Thyroid gland (tissue), 4 donors: ENCODE measurements around the gene SLC35D1. TPM values are rescaled to one million over a fixed set of nuclear protein-coding genes. Genes with fewer than 3 reads are reported as not detected.
"Not testable (repeated sequence)": the region's sequence is repeated elsewhere in the genome, so short reads cannot be mapped to it uniquely, and the experiment has no call there.

ENCODE experiments used
- DNase-seq, 2 donors: peaks; one replicate each; pipeline ENCODE4 v3.0.0-alpha.2; 2019
- H3K27ac ChIP-seq, 3 donors: fragments of 200-600 bp; sonication (generic); 1 replicate in 2 of 3; 2 replicates in 1 of 3; pipeline ENCODE4 v1.5.1; 2016 to 2019; ENCODE audit warnings: mild to moderate bottlenecking in 1 of 3, moderate library complexity in 1 of 3
- H3K27me3 ChIP-seq: fragments of 200-600 bp; sonication (generic); one replicate; pipeline ENCODE4 v1.5.1; 2019
- H3K36me3 ChIP-seq, 2 donors: fragments of 200-600 bp; sonication (generic); one replicate each; pipeline ENCODE4 v1.5.1; 2016 to 2019
- H3K4me1 ChIP-seq, 2 donors: fragments of 200-600 bp; sonication (generic); one replicate each; pipeline ENCODE4 v1.5.1; 2017 to 2019
- H3K4me3 ChIP-seq, 3 donors: fragments of 200-600 bp; sonication (generic); replicated peaks in 1 of 3; 1 replicate in 2 of 3; 2 replicates in 1 of 3; pipeline ENCODE4 v1.5.1; 2016; ENCODE audit warnings: mild to moderate bottlenecking in 1 of 3
- H3K9me3 ChIP-seq: fragments of 200-600 bp; sonication (generic); one replicate; pipeline ENCODE4 v1.5.1; 2017
- POLR2A ChIP-seq, 2 donors: fragments of 450-650 bp; IDR thresholded peaks; one replicate each; pipeline ENCODE4 v1.6.1; 2017; ENCODE audit warnings: antibody characterized with exemption in 2 of 2, mild to moderate bottlenecking in 2 of 2, moderate library complexity in 1 of 2
- WGBS, 2 donors: methylation state at CpG; one replicate each; pipeline ENCODE4 v1.1.5; 2017; 5-methylcytosine and 5-hydroxymethylcytosine counted together
- intact Hi-C: fragments of 100-400 bp; cut with DNase I; formaldehyde crosslinking; loops from one replicate; pipeline ENCODE4 v1.15.1; 2023
- small RNA-seq: library from RNA; depleted of rRNA; stranded (forward); fragments of <200 nt; gene quantifications from one replicate; pipeline ENCODE3, GENCODE V24; 2016
- total RNA-seq, 4 donors: library from RNA; depleted of rRNA; stranded (reverse); fragments of >200 nt; gene quantifications; one replicate each; pipeline ENCODE4 v1.2.3, GENCODE V29; 2016
- TF ChIP-seq, protein P1 (sequence below), 6 experiments: fragments of 200-600 bp in 3 of 6; fragments of 450-650 bp in 3 of 6; sonication (generic) in 3 of 6; IDR thresholded peaks; one replicate each; pipeline ENCODE4 v1.5.1; 2016 to 2019; ENCODE audit warnings: antibody characterized with exemption in 6 of 6, mild to moderate bottlenecking in 2 of 6, inconsistent platforms in 1 of 6, moderate library complexity in 1 of 6

Gene SLC35D1
- total RNA-seq, 4 donors from 2014 or later = 15.3 to 22.7 (median 17.0) TPM

DNA sequence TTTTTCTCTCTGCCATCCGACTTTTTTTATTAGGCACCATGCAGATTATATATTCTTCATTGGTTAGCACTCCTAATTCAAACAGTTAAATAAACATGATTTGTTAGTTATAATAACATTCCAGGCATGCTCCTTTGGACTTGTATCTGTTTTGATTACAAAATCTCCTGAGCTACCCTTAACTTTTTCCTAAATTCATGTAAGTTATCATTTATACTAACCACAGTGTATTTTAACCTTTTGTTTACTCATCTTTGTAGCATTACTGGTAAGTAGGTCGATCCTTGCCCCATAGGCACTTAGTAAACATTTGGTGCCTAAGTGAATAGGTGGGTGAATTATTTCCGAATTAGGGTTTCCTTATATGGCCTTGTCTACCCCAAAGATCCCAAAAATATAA lies 85.4 kb downstream of the SLC35D1 start:
- no peak for DNase-seq
- no peak overlapping the region for H3K4me3 ChIP-seq
- peaks cover 14 to 28% of the 10 kb centered on the region in 2 donors for H3K36me3 ChIP-seq
- H3K4me1 ChIP-seq = no peaks in the 10 kb centered on the region
- 80 to 94% methylated on average over 3 of the region's 3 CpGs for WGBS, 2 donors
- H3K27ac ChIP-seq = no peak overlapping the region
- no peak for TF ChIP-seq POLR2A (IDR thresholded peaks at IDR 0.05)
- no peaks in the 10 kb centered on the region for H3K9me3 ChIP-seq
- H3K27me3 ChIP-seq = no peaks in the 10 kb centered on the region
- intact Hi-C loops = no loop called here

DNA sequence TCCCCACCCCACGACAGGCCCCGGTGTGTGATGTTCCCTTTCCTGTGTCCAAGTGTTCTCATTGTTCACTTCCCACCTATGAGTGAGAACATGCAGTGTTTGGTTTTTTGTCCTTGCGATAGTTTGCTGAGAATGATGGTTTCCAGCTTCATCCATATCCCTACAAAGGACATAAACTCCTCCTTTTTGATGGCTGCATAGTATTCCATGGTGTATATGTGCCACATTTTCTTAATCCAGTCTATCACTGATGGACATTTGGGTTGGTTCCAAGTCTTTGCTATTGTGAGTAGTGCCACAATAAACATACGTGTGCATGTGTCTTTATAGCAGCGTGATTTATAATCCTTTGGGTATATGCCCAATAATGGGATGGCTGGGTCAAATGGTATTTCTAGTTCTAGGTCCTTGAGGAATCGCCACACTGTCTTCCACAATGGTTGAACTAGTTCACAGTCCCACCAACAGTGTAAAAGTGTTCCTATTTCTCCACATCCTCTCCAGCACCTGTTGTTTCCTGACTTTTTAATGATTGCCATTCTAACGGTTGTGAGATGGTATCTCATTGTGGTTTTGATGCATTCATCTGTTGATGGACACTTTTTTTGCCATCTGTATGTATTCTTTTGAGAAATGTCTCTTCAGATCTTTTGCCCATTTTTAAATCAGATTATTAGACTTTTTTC lies 87.6 kb downstream of the SLC35D1 start:
- H3K27me3 ChIP-seq, H3K4me3 ChIP-seq, H3K4me1 ChIP-seq, H3K9me3 ChIP-seq, DNase-seq, intact Hi-C loops, H3K27ac ChIP-seq: not testable (repeated sequence)
- WGBS, 2 donors = 97% methylated on average over 7 of the region's 7 CpGs
- peaks cover 14 to 26% of the 10 kb centered on the region in 2 donors for H3K36me3 ChIP-seq

DNA sequence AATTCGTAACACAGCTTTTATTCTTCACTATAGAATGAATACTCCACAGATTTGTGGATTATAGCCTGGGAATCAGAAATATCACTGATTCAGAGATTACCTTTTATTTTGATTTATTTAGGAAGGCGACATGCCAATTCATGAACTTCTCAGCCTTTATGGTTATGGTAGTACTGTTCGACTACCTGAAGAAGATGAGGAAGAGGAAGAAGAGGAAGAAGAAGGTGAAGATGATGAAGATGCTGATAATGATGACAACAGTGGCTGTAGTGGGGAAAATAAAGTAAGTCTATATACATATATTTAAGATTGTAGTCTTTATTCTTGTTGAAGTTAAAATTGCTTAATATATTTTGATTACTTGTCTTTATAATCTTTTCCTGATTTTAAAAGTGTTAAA lies 96.0 kb downstream of the SLC35D1 start:
- Histone ChIP-seq H3K4me3 (no peak overlapping the region), H3K9me3 (no peaks in the 10 kb centered on the region), H3K36me3 (peaks cover 10 to 13% of the 10 kb centered on the region in 2 donors), H3K4me1 (peaks cover 3 to 8% of the 10 kb centered on the region in 2 donors), H3K27ac (no peak overlapping the region), H3K27me3 (no peaks in the 10 kb centered on the region)
- TF ChIP-seq, protein P1, sequence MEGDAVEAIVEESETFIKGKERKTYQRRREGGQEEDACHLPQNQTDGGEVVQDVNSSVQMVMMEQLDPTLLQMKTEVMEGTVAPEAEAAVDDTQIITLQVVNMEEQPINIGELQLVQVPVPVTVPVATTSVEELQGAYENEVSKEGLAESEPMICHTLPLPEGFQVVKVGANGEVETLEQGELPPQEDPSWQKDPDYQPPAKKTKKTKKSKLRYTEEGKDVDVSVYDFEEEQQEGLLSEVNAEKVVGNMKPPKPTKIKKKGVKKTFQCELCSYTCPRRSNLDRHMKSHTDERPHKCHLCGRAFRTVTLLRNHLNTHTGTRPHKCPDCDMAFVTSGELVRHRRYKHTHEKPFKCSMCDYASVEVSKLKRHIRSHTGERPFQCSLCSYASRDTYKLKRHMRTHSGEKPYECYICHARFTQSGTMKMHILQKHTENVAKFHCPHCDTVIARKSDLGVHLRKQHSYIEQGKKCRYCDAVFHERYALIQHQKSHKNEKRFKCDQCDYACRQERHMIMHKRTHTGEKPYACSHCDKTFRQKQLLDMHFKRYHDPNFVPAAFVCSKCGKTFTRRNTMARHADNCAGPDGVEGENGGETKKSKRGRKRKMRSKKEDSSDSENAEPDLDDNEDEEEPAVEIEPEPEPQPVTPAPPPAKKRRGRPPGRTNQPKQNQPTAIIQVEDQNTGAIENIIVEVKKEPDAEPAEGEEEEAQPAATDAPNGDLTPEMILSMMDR (IDR thresholded peaks at IDR 0.05) = no peak
- no peak for TF ChIP-seq POLR2A (IDR thresholded peaks at IDR 0.05)
- intact Hi-C loops = no loop called here
- no peak for DNase-seq
- 95 to 98% methylated on average over 3 of the region's 3 CpGs for WGBS, 2 donors

DNA sequence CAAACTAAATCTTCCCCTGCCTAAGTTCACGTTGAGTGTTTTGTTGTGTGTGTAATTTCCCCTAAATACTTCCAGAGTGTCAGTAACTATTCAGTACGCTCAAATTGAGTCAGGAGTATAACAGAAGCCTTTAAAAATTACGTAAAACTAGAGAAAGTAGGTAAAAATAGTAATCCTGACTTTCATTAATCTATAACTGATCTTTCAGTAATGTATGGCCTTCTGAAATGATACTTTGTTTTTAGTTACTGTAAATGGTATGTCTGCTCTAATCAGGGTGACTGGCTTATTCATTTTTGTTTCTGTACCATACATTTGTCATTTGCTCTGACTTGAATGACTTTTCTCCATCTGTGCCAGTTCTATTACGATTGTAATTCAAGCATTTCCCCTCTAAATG lies 99.7 kb downstream of the SLC35D1 start:
- WGBS, 2 donors = 93 to 94% methylated on average over 4 of the region's 4 CpGs
- DNase-seq = no peak
- Histone ChIP-seq H3K4me3 (no peak overlapping the region), H3K9me3 (no peaks in the 10 kb centered on the region), H3K36me3 (peaks cover 2 to 12% of the 10 kb centered on the region in 2 donors), H3K27me3 (no peaks in the 10 kb centered on the region), H3K27ac (no peak overlapping the region), H3K4me1 (no peaks in the 10 kb centered on the region)
- intact Hi-C loops = no loop called here
- TF ChIP-seq, protein P1 (IDR thresholded peaks at IDR 0.05) = no peak
- TF ChIP-seq POLR2A (IDR thresholded peaks at IDR 0.05) = no peak

DNA sequence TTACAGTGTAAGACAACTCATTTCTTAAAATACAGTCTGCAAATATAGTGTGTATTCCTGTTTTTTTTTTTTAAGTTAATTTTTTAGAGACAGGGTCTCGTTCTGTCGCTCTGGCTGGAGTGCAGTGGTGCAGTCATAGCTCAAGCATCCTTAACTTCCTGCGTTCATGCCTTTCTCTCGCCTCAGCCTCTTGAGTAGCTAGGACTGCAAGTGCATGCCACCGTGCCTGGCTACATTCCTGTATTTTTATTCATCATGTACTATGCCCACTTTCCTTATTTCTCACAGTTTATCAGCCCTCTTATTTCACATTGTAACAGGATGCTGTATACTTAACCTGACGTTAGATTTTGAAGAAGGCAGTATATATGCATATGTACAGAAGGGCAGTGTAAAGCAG lies 102.4 kb downstream of the SLC35D1 start:
- H3K4me3 ChIP-seq = no peak overlapping the region
- 84 to 86% methylated on average over 6 of the region's 6 CpGs for WGBS, 2 donors

More for the DNA sequence above, 102.4 kb downstream of the SLC35D1 start:
- H3K9me3 ChIP-seq = no peaks in the 10 kb centered on the region
- no peak overlapping the region for H3K27ac ChIP-seq
- intact Hi-C loops = no loop called here
- peaks cover 5% of the 10 kb centered on the region in 2 donors for H3K4me1 ChIP-seq
- TF ChIP-seq, protein P1 (IDR thresholded peaks at IDR 0.05) = no peak
- TF ChIP-seq POLR2A (IDR thresholded peaks at IDR 0.05) = no peak
- DNase-seq = no peak
- H3K27me3 ChIP-seq = no peaks in the 10 kb centered on the region
- H3K36me3 ChIP-seq = peaks cover 7 to 9% of the 10 kb centered on the region in 2 donors

Small RNA genes within 50 kb of the gene (small RNA-seq; reads per million reads assigned to genes)
- not detected for gene RF00322

Other genes starting within 250 kb of the SLC35D1 start
- gene DNAI4, start 129.3 kb downstream of the SLC35D1 start, total RNA-seq = 10 to 100 TPM; 10.7 to 26.0 (median 20.5) TPM
- gene MIER1, start 129.2 kb downstream of the SLC35D1 start, total RNA-seq = 10 to 100 TPM; 37.2 to 52.1 (median 43.3) TPM
- gene C1orf141, start 80.8 kb upstream of the SLC35D1 start, total RNA-seq = not detected
- not detected for gene IL23R, start 112.3 kb upstream of the SLC35D1 start, total RNA-seq